Measurements from ENCODE around the gene NR1H3. TPM values are rescaled to one million over a fixed set of nuclear protein-coding genes. Genes with fewer than 3 reads are reported as not detected.

Gene NR1H3
- total and polyA plus RNA-seq, 12 donors = 15.4 to 246 (median 47.2) TPM

- TF ChIP-seq POLR2A (IDR thresholded peaks at IDR 0.05) (peak; percentile 53 to 80), CTCF (IDR thresholded peaks at IDR 0.05) (no peak)
- H3K9me3 ChIP-seq (replicated peaks in 1 of 3) = no peaks in the 10 kb centered on the region
- H3K36me3 ChIP-seq (replicated peaks in 1 of 2) = peaks cover 0 to 8% of the 10 kb centered on the region in 2 donors
- intact Hi-C loops (cut with DNase I) = no loop called here
- H3K4me3 ChIP-seq = peak overlapping the region in 3 of 4 donors; percentile 28 to 66 (median 44)
- H3K4me1 ChIP-seq (replicated peaks in 1 of 2) = peaks cover 27% of the 10 kb centered on the region in 2 donors
- 4 to 16% (median 5%) methylated on average over 10 to 20 of the region's 20 CpGs for WGBS, 4 donors
- DNase-seq = peak; percentile 93 to 98 (median 97)
- H3K27ac ChIP-seq = peak overlapping the region; percentile 91 to 95 (median 93)
- no peaks in the 10 kb centered on the region for H3K27me3 ChIP-seq
These were observed 43.7 kb upstream of the NR1H3 start for GRCh38 chr11:47213950-47214565.

GRCh38 chr11:47215366-47215910, 42.4 kb upstream of the NR1H3 start:
- H3K4me1 ChIP-seq (replicated peaks in 1 of 2) = peaks cover 27 to 37% of the 10 kb centered on the region in 2 donors
- peaks cover 0 to 17% of the 10 kb centered on the region in 2 donors for H3K36me3 ChIP-seq (replicated peaks in 1 of 2)
- H3K27me3 ChIP-seq = no peaks in the 10 kb centered on the region
- TF ChIP-seq POLR2A (IDR thresholded peaks at IDR 0.05) (no peak), CTCF (IDR thresholded peaks at IDR 0.05) (no peak)
- peak overlapping the region; percentile 64 to 95 (median 93) for H3K27ac ChIP-seq
- DNase-seq = no peak
- H3K9me3 ChIP-seq (replicated peaks in 1 of 3) = no peaks in the 10 kb centered on the region
- 6 to 15% (median 10%) methylated on average over 9 to 15 of the region's 15 CpGs for WGBS, 4 donors
- peak overlapping the region; percentile 11 to 66 (median 52) for H3K4me3 ChIP-seq
- intact Hi-C loops (cut with DNase I) = loop anchor here in 1 of 2 donors (5.0 kb wide), 1 partner anchor 38 kb away; the partner anchor contains the start of gene ARFGAP2

GRCh38 chr11:47216121-47216798, 41.5 kb upstream of the NR1H3 start:
- H3K4me1 ChIP-seq (replicated peaks in 1 of 2) = peaks cover 33 to 45% of the 10 kb centered on the region in 2 donors
- H3K27ac ChIP-seq = peak overlapping the region in 3 of 5 donors; percentile 91 to 95 (median 94)
- no peaks in the 10 kb centered on the region for H3K27me3 ChIP-seq
- intact Hi-C loops (cut with DNase I) = loop anchor here in 1 of 2 donors (5.0 kb wide), 1 partner anchor 39 kb away; the partner anchor contains the start of gene ARFGAP2
- 1 to 4% (median 2%) methylated on average over 11 to 12 of the region's 12 CpGs for WGBS, 4 donors
- TF ChIP-seq CTCF (IDR thresholded peaks at IDR 0.05) (no peak), POLR2A (IDR thresholded peaks at IDR 0.05) (no peak)
- H3K4me3 ChIP-seq = peak overlapping the region in 2 of 4 donors; percentile 44 to 66
- no peaks in the 10 kb centered on the region for H3K9me3 ChIP-seq (replicated peaks in 1 of 3)
- peaks cover 0 to 18% of the 10 kb centered on the region in 2 donors for H3K36me3 ChIP-seq (replicated peaks in 1 of 2)
- DNase-seq = peak; percentile 53 to 84 (median 79)

- intact Hi-C loops (cut with DNase I) = no loop called here
- Histone ChIP-seq H3K9me3 (replicated peaks in 1 of 3) (no peaks in the 10 kb centered on the region), H3K4me1 (replicated peaks in 1 of 2) (peaks cover 23 to 37% of the 10 kb centered on the region in 2 donors), H3K27me3 (no peaks in the 10 kb centered on the region), H3K4me3 (no peak overlapping the region), H3K27ac (peak overlapping the region; percentile 41 to 84 (median 74)), H3K36me3 (replicated peaks in 1 of 2) (peaks cover 0 to 35% of the 10 kb centered on the region in 2 donors)
- TF ChIP-seq CTCF (IDR thresholded peaks at IDR 0.05) (no peak), POLR2A (IDR thresholded peaks at IDR 0.05) (peak in 1 of 2 donors; percentile 36)
- peak in 6 of 7 donors; percentile 39 to 75 (median 64) for DNase-seq
- 12 to 35% (median 30%) methylated on average over 1 of the region's 1 CpG for WGBS, 4 donors
These were observed 37.4 kb upstream of the NR1H3 start for GRCh38 chr11:47220401-47220821.
